ENCODE measurements around the gene PARVB. TPM values are rescaled to one million over a fixed set of nuclear protein-coding genes. Genes with fewer than 3 reads are reported as not detected.
A peak's percentile ranks its signal among the peaks of the same experiment; 100 is the strongest.

Gene PARVB
- total RNA-seq, 1 experiment from 2014 or later, result 35.3 TPM

- Histone ChIP-seq H3K27ac (no peak overlapping the region), H3F3A (ENCODE audit: insufficient read depth, low read depth) (no peaks in the 10 kb centered on the region; the same call in 1 of the 2 replicates), H3K4me3 (no peak overlapping the region), H3K79me2 (ENCODE audit: low read depth) (no peaks in the 10 kb centered on the region), H3K9me2 (ENCODE audit: insufficient read depth) (no peaks in the 10 kb centered on the region), H3K27me3 (ENCODE audit: insufficient read depth, low read depth) (no peaks in the 10 kb centered on the region), H3K4me1 (replicated peaks; ENCODE audit: insufficient read depth) (no peaks in the 10 kb centered on the region), H3K36me3 (ENCODE audit: low read depth) (0 out of 2 replicates have a peak, but pooled peaks cover 26% of the 10 kb centered on the region), H3K9me3 (ENCODE audit: insufficient read depth, low read depth) (no peaks in the 10 kb centered on the region), H3K4me2 (no peak overlapping the region), H2AFZ (no peak overlapping the region), H4K20me1 (ENCODE audit: insufficient read depth) (peaks cover 11% of the 10 kb centered on the region)
- TF ChIP-seq EZH2 (IDR thresholded peaks at IDR 0.05; ENCODE audit: low read depth), result no peak
- POLR2A ChIA-PET (ENCODE audit: unreplicated experiment), result interaction anchor here (0.6 kb wide), 1 partner anchor 625 kb away, joined by 4 read pairs; no protein-coding TSS in a partner anchor
- peak in 1 of 2 experiments; percentile 26 for DNase-seq
- intact Hi-C loops (cut with micrococcal nuclease; ENCODE audit: unreplicated experiment), result loop anchor here (5.0 to 10.0 kb wide), 2 partner anchors 333 to 576 kb away; no protein-coding TSS in a partner anchor
- CTCF ChIA-PET, result no interaction called here
- BruUV-seq (replicated peaks), result no TSS peak
Observed at GRCh38 chr22:43991316-43992020, 32.6 kb upstream of the PARVB start.

- peak in 1 of 2 experiments; percentile 31 for DNase-seq
- BruUV-seq (replicated peaks), result no TSS peak
- POLR2A ChIA-PET (ENCODE audit: unreplicated experiment), result no interaction called here
- H3K79me2 ChIP-seq (ENCODE audit: low read depth), result no peaks in the 10 kb centered on the region
- intact Hi-C loops (cut with micrococcal nuclease; ENCODE audit: unreplicated experiment), result loop anchor here (5.0 to 10.0 kb wide), 2 partner anchors 332 to 575 kb away; no protein-coding TSS in a partner anchor
- H3K36me3 ChIP-seq (ENCODE audit: low read depth), result 0 out of 2 replicates have a peak, but pooled peaks cover 16% of the 10 kb centered on the region
- CTCF ChIA-PET, result interaction anchor here (0.5 to 1.9 kb wide), 3 partner anchors 94 to 655 kb away, joined by 9 to 25 read pairs (median 11); no protein-coding TSS in a partner anchor
- no peaks in the 10 kb centered on the region for H3K9me2 ChIP-seq (ENCODE audit: insufficient read depth)
- no peak overlapping the region for H3K4me2 ChIP-seq
- H3K4me1 ChIP-seq (replicated peaks; ENCODE audit: insufficient read depth), result no peaks in the 10 kb centered on the region
- H3K27ac ChIP-seq, result no peak overlapping the region
- TF ChIP-seq EZH2 (IDR thresholded peaks at IDR 0.05; ENCODE audit: low read depth), result no peak
- no peak for TF ChIP-seq CTCF (conservative IDR thresholded peaks at IDR 0.05)
- no peak overlapping the region for H2AFZ ChIP-seq
- H4K20me1 ChIP-seq (ENCODE audit: insufficient read depth), result peaks cover 11% of the 10 kb centered on the region
- H3K4me3 ChIP-seq, result no peak overlapping the region
- no peaks in the 10 kb centered on the region for H3K9me3 ChIP-seq (ENCODE audit: insufficient read depth, low read depth)
- no peaks in the 10 kb centered on the region for H3K27me3 ChIP-seq (ENCODE audit: insufficient read depth, low read depth)
- H3F3A ChIP-seq (ENCODE audit: insufficient read depth, low read depth), result no peaks in the 10 kb centered on the region; the same call in 1 of the 2 replicates
Observed at GRCh38 chr22:43992331-43992821, 31.7 kb upstream of the PARVB start.

- ChIA-PET CTCF (interaction anchor here (0.6 to 1.9 kb wide), 8 partner anchors 41 to 740 kb away, joined by 3 to 25 read pairs (median 4); no protein-coding TSS in a partner anchor), POLR2A (ENCODE audit: unreplicated experiment) (interaction anchor here (0.6 kb wide), 1 partner anchor 38 kb away, joined by 4 read pairs; the partner anchor contains the start of gene SAMM50)
- no peaks in the 10 kb centered on the region for H3K9me2 ChIP-seq (ENCODE audit: insufficient read depth)
- H3K4me1 ChIP-seq (replicated peaks; ENCODE audit: insufficient read depth), result no peaks in the 10 kb centered on the region
- no TSS peak for BruUV-seq (replicated peaks)
- DNase-seq, result peak; percentile 34 to 44
- no peak overlapping the region for H3K4me2 ChIP-seq
- H3K9me3 ChIP-seq (ENCODE audit: insufficient read depth, low read depth), result no peaks in the 10 kb centered on the region
- peaks cover 11% of the 10 kb centered on the region for H4K20me1 ChIP-seq (ENCODE audit: insufficient read depth)
- no peak overlapping the region for H2AFZ ChIP-seq
- no peaks in the 10 kb centered on the region for H3K79me2 ChIP-seq (ENCODE audit: low read depth)
- intact Hi-C loops (cut with micrococcal nuclease; ENCODE audit: unreplicated experiment), result loop anchor here (1.0 to 10.0 kb wide), 4 partner anchors 88 to 633 kb away; no protein-coding TSS in a partner anchor
- 0 out of 2 replicates have a peak, but pooled peaks cover 14% of the 10 kb centered on the region for H3K36me3 ChIP-seq (ENCODE audit: low read depth)
- no peak overlapping the region for H3K27ac ChIP-seq
- H3F3A ChIP-seq (ENCODE audit: insufficient read depth, low read depth), result no peaks in the 10 kb centered on the region; the same call in 1 of the 2 replicates
- TF ChIP-seq EZH2 (IDR thresholded peaks at IDR 0.05; ENCODE audit: low read depth) (no peak), CTCF (conservative IDR thresholded peaks at IDR 0.05) (peak; percentile 99)
- no peak overlapping the region for H3K4me3 ChIP-seq
- H3K27me3 ChIP-seq (ENCODE audit: insufficient read depth, low read depth), result no peaks in the 10 kb centered on the region
Observed at GRCh38 chr22:43993072-43993760, 30.9 kb upstream of the PARVB start.
